ENCODE measurements around the gene TSPAN32. TPM values are rescaled to one million over a fixed set of nuclear protein-coding genes. Genes with fewer than 3 reads are reported as not detected.

The TSPAN32 gene
- total RNA-seq, 1 experiment from 2014 or later, result not detected

- DNase-seq, result no peak
- no peak overlapping the region for H3K9ac ChIP-seq (ENCODE audit: low read length)
- no peak overlapping the region for H2AFZ ChIP-seq (ENCODE audit: low read length)
- no peak overlapping the region for H3K27ac ChIP-seq (ENCODE audit: low read length)
- H3K9me3 ChIP-seq (ENCODE audit: low read length), result no peaks in the 10 kb centered on the region
- no peaks in the 10 kb centered on the region for H3K9me2 ChIP-seq (replicated peaks; ENCODE audit: insufficient read depth, low read length)
- H3K4me1 ChIP-seq (ENCODE audit: low read length), result no peaks in the 10 kb centered on the region
- H3K27me3 ChIP-seq (ENCODE audit: low read length), result no peaks in the 10 kb centered on the region
- H4K20me1 ChIP-seq (ENCODE audit: insufficient read depth, low read depth, low read length), result no peaks in the 10 kb centered on the region
- no peaks in the 10 kb centered on the region for H3K79me2 ChIP-seq (ENCODE audit: low read length)
- no peaks in the 10 kb centered on the region for H3K36me3 ChIP-seq (ENCODE audit: insufficient read depth, low read length)
- no peak overlapping the region for H3K4me3 ChIP-seq (ENCODE audit: low read length)
- H3K4me2 ChIP-seq (ENCODE audit: low read depth, low read length, poor library complexity, severe bottlenecking), result no peak overlapping the region
Measured at GRCh38 chr11:2298131-2298794, 3.5 kb upstream of the TSPAN32 start.

- Histone ChIP-seq H3K27ac (ENCODE audit: low read length) (no peak overlapping the region), H3K27me3 (ENCODE audit: low read length) (no peaks in the 10 kb centered on the region), H3K36me3 (ENCODE audit: insufficient read depth, low read length) (no peaks in the 10 kb centered on the region), H3K4me1 (ENCODE audit: low read length) (no peaks in the 10 kb centered on the region), H3K9me3 (ENCODE audit: low read length) (no peaks in the 10 kb centered on the region), H3K79me2 (ENCODE audit: low read length) (no peaks in the 10 kb centered on the region), H3K9me2 (replicated peaks; ENCODE audit: insufficient read depth, low read length) (no peaks in the 10 kb centered on the region), H4K20me1 (ENCODE audit: insufficient read depth, low read depth, low read length) (no peaks in the 10 kb centered on the region), H2AFZ (ENCODE audit: low read length) (no peak overlapping the region), H3K4me2 (ENCODE audit: low read depth, low read length, poor library complexity, severe bottlenecking) (no peak overlapping the region), H3K9ac (ENCODE audit: low read length) (no peak overlapping the region), H3K4me3 (ENCODE audit: low read length) (no peak overlapping the region)
- DNase-seq, result peak; percentile 69
Measured at GRCh38 chr11:2298795-2299761, 2.7 kb upstream of the TSPAN32 start.

GRCh38 chr11:2299773-2300172, 2.0 kb upstream of the TSPAN32 start:
- H3K9ac ChIP-seq (ENCODE audit: low read length), result no peak overlapping the region
- no peaks in the 10 kb centered on the region for H3K9me3 ChIP-seq (ENCODE audit: low read length)
- H3K4me3 ChIP-seq (ENCODE audit: low read length), result no peak overlapping the region
- no peaks in the 10 kb centered on the region for H3K4me1 ChIP-seq (ENCODE audit: low read length)
- no peaks in the 10 kb centered on the region for H3K79me2 ChIP-seq (ENCODE audit: low read length)
- H2AFZ ChIP-seq (ENCODE audit: low read length), result no peak overlapping the region
- no peaks in the 10 kb centered on the region for H3K36me3 ChIP-seq (ENCODE audit: insufficient read depth, low read length)
- no peak overlapping the region for H3K4me2 ChIP-seq (ENCODE audit: low read depth, low read length, poor library complexity, severe bottlenecking)
- H4K20me1 ChIP-seq (ENCODE audit: insufficient read depth, low read depth, low read length), result no peaks in the 10 kb centered on the region
- no peak for DNase-seq
- no peak overlapping the region for H3K27ac ChIP-seq (ENCODE audit: low read length)
- no peaks in the 10 kb centered on the region for H3K9me2 ChIP-seq (replicated peaks; ENCODE audit: insufficient read depth, low read length)
- H3K27me3 ChIP-seq (ENCODE audit: low read length), result no peaks in the 10 kb centered on the region

DNA sequence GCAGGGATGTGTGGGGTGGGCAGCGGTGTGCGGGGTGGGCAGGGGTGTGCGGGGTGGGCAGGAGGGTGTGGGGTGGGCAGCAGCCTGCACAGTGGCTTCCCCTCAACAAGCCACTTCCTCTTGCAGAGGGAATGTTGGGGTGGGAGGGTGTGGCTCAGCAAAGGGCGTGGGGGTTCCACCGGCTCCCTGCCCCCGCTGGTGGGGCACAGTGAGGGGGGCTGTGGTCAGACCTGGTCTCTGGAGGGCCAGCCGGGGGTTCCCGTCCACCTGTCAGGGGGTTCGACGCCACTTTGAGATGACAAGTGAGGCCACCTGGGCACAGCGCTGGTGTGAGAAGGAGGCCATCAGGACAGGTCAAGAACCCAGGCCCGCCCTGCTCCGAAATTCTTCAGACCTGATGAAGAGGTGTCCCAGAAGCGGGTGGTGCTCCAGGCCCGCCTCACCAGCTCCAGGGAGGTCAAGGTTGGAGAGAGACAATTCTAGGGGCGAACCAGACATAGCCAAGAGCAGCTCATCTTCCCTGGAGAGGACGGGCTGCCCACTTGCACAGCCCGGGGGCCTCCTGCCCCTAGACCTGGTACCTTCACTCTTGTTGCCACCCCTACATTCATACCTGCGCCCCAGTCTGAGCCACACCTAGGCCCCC, 1.4 kb upstream of the TSPAN32 start:
- H3K27me3 ChIP-seq (ENCODE audit: low read length), result no peaks in the 10 kb centered on the region
- H3K9ac ChIP-seq (ENCODE audit: low read length), result no peak overlapping the region
- no peaks in the 10 kb centered on the region for H3K4me1 ChIP-seq (ENCODE audit: low read length)
- H3K4me2 ChIP-seq (ENCODE audit: low read depth, low read length, poor library complexity, severe bottlenecking), result no peak overlapping the region
- no peak overlapping the region for H3K4me3 ChIP-seq (ENCODE audit: low read length)
- no peaks in the 10 kb centered on the region for H3K9me2 ChIP-seq (replicated peaks; ENCODE audit: insufficient read depth, low read length)
- H3K27ac ChIP-seq (ENCODE audit: low read length), result no peak overlapping the region
- no peaks in the 10 kb centered on the region for H3K9me3 ChIP-seq (ENCODE audit: low read length)
- H2AFZ ChIP-seq (ENCODE audit: low read length), result no peak overlapping the region
- no peak for DNase-seq
- H4K20me1 ChIP-seq (ENCODE audit: insufficient read depth, low read depth, low read length), result no peaks in the 10 kb centered on the region
- no peaks in the 10 kb centered on the region for H3K79me2 ChIP-seq (ENCODE audit: low read length)
- H3K36me3 ChIP-seq (ENCODE audit: insufficient read depth, low read length), result no peaks in the 10 kb centered on the region

- H3K4me2 ChIP-seq (ENCODE audit: low read depth, low read length, poor library complexity, severe bottlenecking), result no peak overlapping the region
- H3K9me2 ChIP-seq (replicated peaks; ENCODE audit: insufficient read depth, low read length), result no peaks in the 10 kb centered on the region
- H3K4me3 ChIP-seq (ENCODE audit: low read length), result no peak overlapping the region
- no peaks in the 10 kb centered on the region for H4K20me1 ChIP-seq (ENCODE audit: insufficient read depth, low read depth, low read length)
- no peaks in the 10 kb centered on the region for H3K27me3 ChIP-seq (ENCODE audit: low read length)
- H3K9me3 ChIP-seq (ENCODE audit: low read length), result no peaks in the 10 kb centered on the region
- no peak overlapping the region for H2AFZ ChIP-seq (ENCODE audit: low read length)
- DNase-seq, result no peak
- no peak overlapping the region for H3K27ac ChIP-seq (ENCODE audit: low read length)
- no peaks in the 10 kb centered on the region for H3K36me3 ChIP-seq (ENCODE audit: insufficient read depth, low read length)
- H3K79me2 ChIP-seq (ENCODE audit: low read length), result no peaks in the 10 kb centered on the region
- H3K9ac ChIP-seq (ENCODE audit: low read length), result no peak overlapping the region
- no peaks in the 10 kb centered on the region for H3K4me1 ChIP-seq (ENCODE audit: low read length)
Measured at GRCh38 chr11:2300936-2301630, 730 bp upstream of the TSPAN32 start.

- Histone ChIP-seq H2AFZ (ENCODE audit: low read length) (no peak overlapping the region), H3K4me3 (ENCODE audit: low read length) (no peak overlapping the region), H3K36me3 (ENCODE audit: insufficient read depth, low read length) (no peaks in the 10 kb centered on the region), H3K9ac (ENCODE audit: low read length) (no peak overlapping the region), H4K20me1 (ENCODE audit: insufficient read depth, low read depth, low read length) (no peaks in the 10 kb centered on the region), H3K27me3 (ENCODE audit: low read length) (no peaks in the 10 kb centered on the region), H3K9me3 (ENCODE audit: low read length) (no peaks in the 10 kb centered on the region), H3K79me2 (ENCODE audit: low read length) (no peaks in the 10 kb centered on the region), H3K9me2 (replicated peaks; ENCODE audit: insufficient read depth, low read length) (no peaks in the 10 kb centered on the region), H3K4me2 (ENCODE audit: low read depth, low read length, poor library complexity, severe bottlenecking) (no peak overlapping the region), H3K4me1 (ENCODE audit: low read length) (no peaks in the 10 kb centered on the region), H3K27ac (ENCODE audit: low read length) (no peak overlapping the region)
- DNase-seq, result no peak
Measured at GRCh38 chr11:2302306-2302895, 588 bp downstream of the TSPAN32 start.

- no peaks in the 10 kb centered on the region for H3K27me3 ChIP-seq (ENCODE audit: low read length)
- no peak overlapping the region for H3K4me3 ChIP-seq (ENCODE audit: low read length)
- no peak overlapping the region for H3K4me2 ChIP-seq (ENCODE audit: low read depth, low read length, poor library complexity, severe bottlenecking)
- no peak overlapping the region for H3K27ac ChIP-seq (ENCODE audit: low read length)
- H3K9me2 ChIP-seq (replicated peaks; ENCODE audit: insufficient read depth, low read length), result no peaks in the 10 kb centered on the region
- DNase-seq, result no peak
- H3K79me2 ChIP-seq (ENCODE audit: low read length), result no peaks in the 10 kb centered on the region
- H3K9me3 ChIP-seq (ENCODE audit: low read length), result no peaks in the 10 kb centered on the region
- H3K36me3 ChIP-seq (ENCODE audit: insufficient read depth, low read length), result no peaks in the 10 kb centered on the region
- no peaks in the 10 kb centered on the region for H4K20me1 ChIP-seq (ENCODE audit: insufficient read depth, low read depth, low read length)
- H3K9ac ChIP-seq (ENCODE audit: low read length), result no peak overlapping the region
- no peak overlapping the region for H2AFZ ChIP-seq (ENCODE audit: low read length)
- no peaks in the 10 kb centered on the region for H3K4me1 ChIP-seq (ENCODE audit: low read length)
Measured at GRCh38 chr11:2302896-2303626, 1.2 kb downstream of the TSPAN32 start.
